ENCODE data around the gene STARD13.

The STARD13 gene

DNA sequence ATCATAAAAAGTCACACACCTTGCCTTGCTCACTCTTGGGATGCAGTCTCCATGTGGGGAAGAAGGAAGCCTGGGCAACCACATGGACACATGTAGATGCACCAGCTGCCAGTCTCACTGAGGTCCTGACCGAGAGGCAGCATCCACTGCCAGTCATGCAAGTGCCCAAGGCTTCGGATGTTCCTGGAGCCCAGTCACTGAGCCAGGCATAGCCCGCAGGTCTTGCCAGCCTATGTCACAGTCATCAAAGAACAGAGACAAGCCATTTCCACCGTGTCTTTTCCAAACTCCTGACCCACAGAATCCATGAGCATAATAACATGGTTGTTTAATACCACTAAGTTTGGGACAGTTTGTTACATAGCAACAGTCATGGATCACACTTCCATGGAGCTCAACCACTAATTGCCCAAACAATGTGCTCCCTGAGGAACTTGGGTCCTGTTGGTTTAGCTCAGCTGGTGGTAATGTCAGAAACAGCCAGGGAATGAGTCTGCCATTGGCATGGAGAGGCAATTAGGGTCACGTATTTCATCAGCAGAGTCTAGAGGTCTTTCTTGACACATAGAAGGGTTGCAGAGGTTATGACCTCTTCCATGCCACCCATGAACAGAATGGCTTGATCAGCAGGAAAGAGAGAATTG is 21.5 kb downstream of the STARD13 start:
- Histone ChIP-seq H3K4me3 (no peak overlapping the region), H3K27ac (peak overlapping the region in 1 of 2 donors; percentile 35)
- TF ChIP-seq, protein P1, sequence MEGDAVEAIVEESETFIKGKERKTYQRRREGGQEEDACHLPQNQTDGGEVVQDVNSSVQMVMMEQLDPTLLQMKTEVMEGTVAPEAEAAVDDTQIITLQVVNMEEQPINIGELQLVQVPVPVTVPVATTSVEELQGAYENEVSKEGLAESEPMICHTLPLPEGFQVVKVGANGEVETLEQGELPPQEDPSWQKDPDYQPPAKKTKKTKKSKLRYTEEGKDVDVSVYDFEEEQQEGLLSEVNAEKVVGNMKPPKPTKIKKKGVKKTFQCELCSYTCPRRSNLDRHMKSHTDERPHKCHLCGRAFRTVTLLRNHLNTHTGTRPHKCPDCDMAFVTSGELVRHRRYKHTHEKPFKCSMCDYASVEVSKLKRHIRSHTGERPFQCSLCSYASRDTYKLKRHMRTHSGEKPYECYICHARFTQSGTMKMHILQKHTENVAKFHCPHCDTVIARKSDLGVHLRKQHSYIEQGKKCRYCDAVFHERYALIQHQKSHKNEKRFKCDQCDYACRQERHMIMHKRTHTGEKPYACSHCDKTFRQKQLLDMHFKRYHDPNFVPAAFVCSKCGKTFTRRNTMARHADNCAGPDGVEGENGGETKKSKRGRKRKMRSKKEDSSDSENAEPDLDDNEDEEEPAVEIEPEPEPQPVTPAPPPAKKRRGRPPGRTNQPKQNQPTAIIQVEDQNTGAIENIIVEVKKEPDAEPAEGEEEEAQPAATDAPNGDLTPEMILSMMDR (IDR thresholded peaks at IDR 0.05): no peak
- DNase-seq (ENCODE audit: low spot score): no peak

- TF ChIP-seq, protein P1 (IDR thresholded peaks at IDR 0.05): no peak
- no peak for DNase-seq (ENCODE audit: low spot score)
- H3K4me3 ChIP-seq: no peak overlapping the region
- H3K27ac ChIP-seq: peak overlapping the region in 1 of 2 donors; percentile 71
Observed at GRCh38 chr13:33263484-33263883, 22.1 kb downstream of the STARD13 start.

DNA sequence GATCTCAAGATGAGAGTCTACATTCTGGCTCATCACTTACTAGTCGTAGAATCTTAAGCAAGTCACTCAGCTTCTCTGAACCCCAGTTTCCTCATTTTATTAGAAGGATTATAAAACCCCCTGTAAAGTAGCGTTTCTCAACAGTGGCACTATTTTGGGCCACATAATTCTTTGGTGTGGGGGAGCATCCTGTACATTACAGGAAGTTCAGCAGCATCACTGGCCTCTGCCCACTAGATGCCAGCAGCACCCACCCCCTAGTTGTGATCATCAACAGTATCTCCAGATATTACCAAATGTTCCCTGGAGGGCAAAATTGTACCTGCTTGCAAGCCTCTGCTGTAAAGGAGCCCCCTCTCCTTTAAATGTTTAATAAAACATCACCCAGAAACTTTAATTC is 22.6 kb downstream of the STARD13 start:
- DNase-seq (ENCODE audit: low spot score): no peak
- H3K4me3 ChIP-seq: no peak overlapping the region
- TF ChIP-seq, protein P1 (IDR thresholded peaks at IDR 0.05): no peak
- peak overlapping the region in 1 of 2 donors; percentile 71 for H3K27ac ChIP-seq

GRCh38 chr13:33262594-33262993 is 23.0 kb downstream of the STARD13 start:
- DNase-seq (ENCODE audit: low spot score): no peak
- Histone ChIP-seq H3K27ac (peak overlapping the region in 1 of 2 donors; percentile 71), H3K4me3 (no peak overlapping the region)
- TF ChIP-seq, protein P1 (IDR thresholded peaks at IDR 0.05): no peak

- Histone ChIP-seq H3K27ac (peak overlapping the region in 1 of 2 donors; percentile 71), H3K4me3 (peak overlapping the region; percentile 6)
- TF ChIP-seq, protein P1 (IDR thresholded peaks at IDR 0.05): no peak
- DNase-seq (ENCODE audit: low spot score): no peak
Observed at GRCh38 chr13:33262062-33262487, 23.5 kb downstream of the STARD13 start.

GRCh38 chr13:33261387-33262061 is 24.0 kb downstream of the STARD13 start:
- no peak for DNase-seq (ENCODE audit: low spot score)
- H3K4me3 ChIP-seq: peak overlapping the region; percentile 6
- peak overlapping the region in 1 of 2 donors; percentile 71 for H3K27ac ChIP-seq
- TF ChIP-seq, protein P1 (IDR thresholded peaks at IDR 0.05): no peak
